ENCODE measurements around the gene PTPRN2.

GRCh38 chr7:158449266-158449665 is 138.4 kb downstream of the PTPRN2 start:
- no peak for TF ChIP-seq EZH2 (IDR thresholded peaks at IDR 0.05; ENCODE audit: low read depth, low read length, severe bottlenecking)
- TF ChIP-seq POLR2A (IDR thresholded peaks at IDR 0.05; ENCODE audit: control extremely low read depth in 1 of 2, low read depth in 2 of 2, low read length in 2 of 2): no peak
- no peak for TF ChIP-seq MAX (IDR thresholded peaks at IDR 0.05)
- TF ChIP-seq CEBPB (IDR thresholded peaks at IDR 0.05; ENCODE audit: low read depth, low read length): no peak
- TF ChIP-seq CREB1 (IDR thresholded peaks at IDR 0.05): no peak
- no peak for TF ChIP-seq SIN3A (conservative IDR thresholded peaks at IDR 0.05 in 1 of 2, IDR thresholded peaks at IDR 0.05 in 1 of 2; ENCODE audit: low read depth in 1 of 2, low read length in 2 of 2)
- TF ChIP-seq CTCF (IDR thresholded peaks at IDR 0.05; ENCODE audit: control extremely low read depth in 1 of 3, insufficient read depth in 1 of 3, low read depth in 1 of 3, low read length in 3 of 3): no peak
- TF ChIP-seq EP300 (IDR thresholded peaks at IDR 0.05; ENCODE audit: borderline replicate concordance in 1 of 2, low read depth in 2 of 2, low read length in 2 of 2): no peak
- no peak for TF ChIP-seq BRCA1 (IDR thresholded peaks at IDR 0.05; ENCODE audit: low read depth, low read length)
- no peak for TF ChIP-seq KDM5A (IDR thresholded peaks at IDR 0.05; ENCODE audit: low read length)
- no peak for TF ChIP-seq JUN (IDR thresholded peaks at IDR 0.05; ENCODE audit: low read depth, low read length)
- no peak for TF ChIP-seq ATF3 (IDR thresholded peaks at IDR 0.05; ENCODE audit: insufficient read depth, low read depth, low read length)
- no peak for TF ChIP-seq KDM1A (IDR thresholded peaks at IDR 0.05; ENCODE audit: borderline replicate concordance, low read length)
- TF ChIP-seq CBX5 (IDR thresholded peaks at IDR 0.05; ENCODE audit: low read depth, low read length): no peak

All from H1 (cell line).